HPDE6-E6E7 (cell line): ENCODE results near the gene UTF1.

ENCODE experiments used
- DNase-seq: peaks from one replicate; pipeline ENCODE4 v3.0.0; 2011; ENCODE audit warnings: missing footprints; ENCODE audit errors: extremely low spot score

The UTF1 gene, protein sequence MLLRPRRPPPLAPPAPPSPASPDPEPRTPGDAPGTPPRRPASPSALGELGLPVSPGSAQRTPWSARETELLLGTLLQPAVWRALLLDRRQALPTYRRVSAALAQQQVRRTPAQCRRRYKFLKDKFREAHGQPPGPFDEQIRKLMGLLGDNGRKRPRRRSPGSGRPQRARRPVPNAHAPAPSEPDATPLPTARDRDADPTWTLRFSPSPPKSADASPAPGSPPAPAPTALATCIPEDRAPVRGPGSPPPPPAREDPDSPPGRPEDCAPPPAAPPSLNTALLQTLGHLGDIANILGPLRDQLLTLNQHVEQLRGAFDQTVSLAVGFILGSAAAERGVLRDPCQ

DNA sequence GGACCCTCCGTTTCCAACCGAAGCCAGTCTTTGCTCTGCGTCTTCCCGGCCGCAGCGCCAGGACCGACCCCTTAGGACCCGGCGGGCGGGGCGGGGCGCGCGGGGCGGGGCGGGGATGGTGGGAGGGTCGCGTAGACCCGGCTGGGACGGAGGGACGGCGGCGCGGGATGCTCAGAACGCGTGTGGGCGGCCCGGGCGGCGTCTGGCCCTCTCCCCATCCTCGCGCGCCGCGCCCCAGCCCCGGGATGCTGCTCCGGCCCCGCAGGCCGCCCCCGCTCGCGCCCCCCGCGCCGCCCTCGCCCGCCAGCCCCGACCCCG, at the start of gene UTF1:
Gene UTF1 (plus strand): TSS at position 174 of the 318 bp plus-strand sequence. CDS start 72 bp downstream, at position 246.
- DNase-seq: no peak

DNA sequence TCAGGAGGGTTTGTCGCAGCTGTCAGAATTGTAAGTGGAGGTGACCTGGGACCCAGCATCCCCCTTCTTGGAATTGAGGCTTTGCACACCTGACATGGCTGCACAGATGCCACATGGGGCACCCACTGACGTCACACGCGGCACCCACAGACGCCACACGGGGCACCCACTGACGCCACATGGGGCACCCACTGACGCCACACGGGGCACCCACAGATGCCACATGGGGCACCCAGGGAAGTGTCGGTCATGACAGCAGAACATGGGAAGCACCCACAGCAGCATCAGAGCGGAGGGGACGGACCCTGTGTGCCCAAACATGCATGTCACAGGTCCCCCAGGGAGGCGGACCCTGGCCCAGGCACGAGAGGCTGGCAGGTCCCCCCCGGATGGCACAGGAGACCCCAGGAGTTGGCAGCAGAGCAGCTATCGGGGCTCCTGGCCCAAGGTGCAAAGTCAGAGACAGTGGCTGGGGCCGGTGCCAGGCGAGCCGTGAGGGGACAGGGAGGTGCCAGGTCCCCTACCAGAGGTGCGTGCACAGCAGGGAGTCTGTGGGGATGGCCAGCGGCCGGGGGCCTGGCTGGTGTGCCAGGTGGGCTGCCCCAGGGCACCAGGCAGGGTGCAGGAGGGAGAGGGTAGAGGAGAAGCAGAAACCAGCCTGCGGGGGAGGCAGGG, 48.9 kb upstream of the UTF1 start:
- DNase-seq: no peak

DNA sequence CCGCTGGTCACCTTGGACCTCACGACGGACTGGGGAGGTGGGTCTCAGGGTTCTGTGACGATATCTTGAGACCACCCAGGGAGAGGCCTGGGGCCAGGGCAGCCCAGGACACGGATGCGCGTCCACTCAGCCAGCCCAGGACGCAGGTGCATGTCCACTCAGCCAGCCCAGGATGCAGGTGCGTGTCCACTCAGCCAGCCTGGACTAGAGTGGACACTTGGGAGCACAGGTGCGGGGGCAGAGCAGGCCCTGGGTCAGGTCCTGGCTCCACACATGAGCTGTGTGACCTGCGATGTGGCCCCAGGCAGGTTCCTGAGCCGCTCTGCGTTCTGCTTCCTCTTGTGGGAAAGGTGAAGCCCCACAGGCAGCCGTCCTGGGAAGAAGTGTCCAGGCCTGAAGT, 47.8 kb upstream of the UTF1 start:
- DNase-seq: no peak

DNA sequence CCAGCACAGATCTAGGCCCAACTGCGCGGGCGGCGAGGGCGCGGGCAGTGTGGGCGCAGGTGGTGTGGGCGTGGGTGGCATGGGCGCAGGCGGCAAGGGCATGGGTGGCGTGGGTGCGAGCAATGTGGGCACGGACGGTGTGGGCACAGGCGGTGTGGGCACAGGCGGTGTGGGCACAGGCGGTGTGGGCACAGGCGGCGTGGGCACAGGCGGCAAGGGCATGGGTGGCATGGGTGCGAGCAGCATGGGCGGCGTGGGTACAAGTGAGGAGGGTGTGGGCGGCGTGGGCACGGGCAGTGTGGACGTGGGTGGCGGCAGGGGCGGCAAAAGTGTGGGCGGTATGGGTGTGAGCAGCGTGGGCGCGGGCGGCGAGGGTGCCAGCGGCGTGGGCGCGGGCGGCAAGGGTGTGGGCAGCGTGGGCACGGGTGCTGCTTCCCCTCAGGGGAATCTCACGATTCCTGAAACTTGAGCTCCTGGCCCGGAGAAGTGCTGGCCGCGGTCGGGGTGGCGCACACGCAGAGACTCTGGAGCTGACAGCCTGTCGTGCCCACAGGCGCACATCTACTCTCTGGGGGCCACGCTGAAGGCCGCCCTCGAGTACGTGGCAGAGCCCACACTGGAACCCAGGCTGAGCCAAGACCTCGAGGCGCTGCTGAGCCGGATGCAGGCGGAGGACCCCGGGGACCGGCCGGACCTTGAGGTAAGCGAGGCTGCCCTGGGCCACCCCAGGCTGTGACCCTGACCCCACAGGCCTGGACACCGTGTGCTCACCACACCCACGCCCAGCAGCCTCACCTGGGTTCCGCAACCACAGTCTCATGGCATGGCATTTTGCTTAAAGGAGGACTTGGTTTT, 47.0 kb upstream of the UTF1 start:
- no peak for DNase-seq

DNA sequence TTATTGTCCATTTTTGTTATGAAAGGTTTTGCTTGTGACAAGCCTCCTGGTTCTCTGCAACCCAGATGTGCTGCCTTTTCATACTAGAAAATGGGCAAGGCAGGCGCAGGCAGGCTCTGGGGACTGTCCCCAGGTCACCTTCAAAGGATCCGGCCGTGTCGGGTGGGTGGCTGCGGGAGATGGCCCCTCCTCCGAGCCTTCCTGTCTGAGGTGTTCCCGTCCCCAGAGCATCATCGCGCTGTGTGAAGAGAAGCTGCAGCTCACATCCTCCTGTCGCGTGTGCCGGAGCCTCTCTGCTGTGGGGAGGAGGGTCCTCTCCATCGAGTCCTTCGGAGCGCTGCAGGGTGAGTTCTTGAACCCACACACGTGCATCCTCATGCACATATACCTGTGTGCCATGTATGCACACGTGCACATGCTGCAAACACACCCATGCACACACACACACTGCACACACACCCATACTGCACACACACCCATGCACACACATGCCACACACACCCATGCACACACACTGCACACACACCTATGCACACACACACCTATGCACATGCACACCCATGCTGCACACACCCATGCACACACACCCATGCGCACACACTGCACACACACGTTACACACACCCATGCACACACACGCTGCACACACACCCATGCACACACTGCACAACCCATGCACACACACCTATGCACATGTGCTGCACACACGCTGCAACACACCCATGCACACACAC, 46.2 kb upstream of the UTF1 start:
- no peak for DNase-seq

DNA sequence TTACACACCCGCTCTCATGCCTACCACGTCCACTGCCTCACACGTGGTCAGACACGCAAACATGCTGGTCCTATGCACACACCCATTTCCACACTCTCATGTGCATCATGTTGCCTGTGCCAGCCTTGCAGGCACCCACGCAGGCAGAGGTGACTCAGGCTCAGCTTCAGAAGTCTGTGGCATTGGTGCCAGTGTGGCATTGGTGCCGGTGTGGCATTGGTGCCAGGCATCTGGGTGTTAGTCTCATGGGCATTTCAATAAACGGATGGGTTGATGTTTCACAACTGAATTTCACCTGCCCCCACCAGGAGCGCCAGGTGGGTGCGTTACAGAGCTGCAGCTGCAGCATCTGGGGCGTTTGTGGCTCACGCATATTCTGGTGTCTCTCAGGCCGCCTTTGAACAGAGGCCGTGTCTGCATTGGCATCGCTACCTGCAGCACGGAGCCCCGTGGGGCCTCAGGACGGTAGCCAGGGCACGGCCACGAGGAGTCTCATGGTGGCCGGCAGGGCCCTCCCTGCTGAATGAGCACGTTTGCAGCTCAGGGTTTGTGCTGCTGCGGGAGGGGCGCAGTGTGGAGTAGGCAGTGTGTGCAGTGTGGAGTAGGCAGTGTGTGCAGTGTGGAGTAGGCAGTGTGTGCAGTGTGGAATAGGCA, 45.3 kb upstream of the UTF1 start:
- no peak for DNase-seq

DNA sequence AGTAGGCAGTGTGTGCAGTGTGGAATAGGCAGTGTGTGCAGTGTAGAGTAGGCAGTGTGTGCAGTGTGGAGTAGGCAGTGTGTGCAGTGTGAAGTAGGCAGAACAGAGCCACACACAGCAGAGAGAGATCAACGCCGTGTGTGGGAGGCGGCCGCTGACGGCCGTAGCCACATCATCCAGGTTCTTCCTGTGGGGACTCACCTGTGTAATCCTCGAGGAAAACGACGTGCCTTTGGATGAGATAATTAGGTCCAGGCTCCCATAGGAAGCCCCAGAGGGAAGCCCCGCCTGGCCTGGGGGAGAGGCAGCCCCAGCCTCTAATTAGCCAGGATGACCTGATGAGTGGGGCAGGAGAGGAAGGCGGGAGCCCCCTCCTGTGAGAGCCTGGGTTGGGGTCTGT, 44.6 kb upstream of the UTF1 start:
- DNase-seq: no peak

DNA sequence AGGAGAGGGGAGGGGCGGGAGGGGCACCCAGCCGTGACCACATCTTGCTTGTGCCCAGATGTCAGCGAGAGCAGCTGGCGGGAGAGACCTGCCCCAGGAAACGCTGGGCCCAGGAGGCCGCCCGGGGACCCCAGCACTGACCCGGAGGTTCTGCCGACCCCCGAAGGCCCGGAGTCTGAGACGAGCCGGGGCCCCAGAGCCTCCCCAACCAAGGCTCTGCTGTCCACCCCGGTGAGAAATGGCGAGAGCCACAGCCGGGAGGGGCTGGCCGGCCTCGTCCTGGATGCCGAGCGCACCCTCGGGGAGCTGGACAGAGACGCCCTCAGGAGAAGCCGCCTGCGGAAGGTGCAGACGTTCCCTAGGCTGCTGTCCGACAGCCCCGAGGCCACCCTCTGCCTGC, 44.1 kb upstream of the UTF1 start:
- DNase-seq: no peak

DNA sequence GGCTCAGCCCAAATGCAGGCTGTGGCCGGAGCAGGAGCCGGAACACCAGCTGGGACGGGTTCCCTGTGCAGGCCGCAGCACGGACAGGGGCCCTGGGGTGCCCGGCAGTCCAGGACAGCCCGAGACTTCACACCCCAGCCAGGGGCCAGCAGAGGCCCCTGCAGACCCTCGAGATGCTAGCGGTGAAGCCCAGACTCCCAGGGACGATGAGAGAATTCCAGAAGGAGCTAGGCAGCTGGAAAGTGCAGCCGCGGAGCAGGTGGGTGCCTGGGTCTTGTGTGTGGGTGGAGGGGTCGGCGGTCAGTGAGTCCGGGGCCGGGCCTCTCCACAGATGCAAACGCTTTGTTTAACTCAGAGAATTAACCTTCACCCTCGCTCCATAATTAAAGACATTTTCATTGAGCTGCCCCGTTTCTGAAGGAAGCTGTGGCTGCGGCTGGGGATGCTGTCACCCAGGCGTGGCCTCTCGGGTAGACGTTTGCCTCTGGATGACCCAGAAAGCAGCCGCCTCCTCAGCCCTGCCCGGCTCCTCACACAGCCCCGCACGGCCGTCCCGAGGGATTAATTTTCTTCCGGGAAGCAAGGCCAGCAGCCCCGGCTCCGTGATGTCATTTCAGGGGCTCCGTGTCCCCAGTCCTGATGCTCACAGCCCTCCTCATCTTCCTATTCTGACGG, 43.5 kb upstream of the UTF1 start:
- no peak for DNase-seq

DNA sequence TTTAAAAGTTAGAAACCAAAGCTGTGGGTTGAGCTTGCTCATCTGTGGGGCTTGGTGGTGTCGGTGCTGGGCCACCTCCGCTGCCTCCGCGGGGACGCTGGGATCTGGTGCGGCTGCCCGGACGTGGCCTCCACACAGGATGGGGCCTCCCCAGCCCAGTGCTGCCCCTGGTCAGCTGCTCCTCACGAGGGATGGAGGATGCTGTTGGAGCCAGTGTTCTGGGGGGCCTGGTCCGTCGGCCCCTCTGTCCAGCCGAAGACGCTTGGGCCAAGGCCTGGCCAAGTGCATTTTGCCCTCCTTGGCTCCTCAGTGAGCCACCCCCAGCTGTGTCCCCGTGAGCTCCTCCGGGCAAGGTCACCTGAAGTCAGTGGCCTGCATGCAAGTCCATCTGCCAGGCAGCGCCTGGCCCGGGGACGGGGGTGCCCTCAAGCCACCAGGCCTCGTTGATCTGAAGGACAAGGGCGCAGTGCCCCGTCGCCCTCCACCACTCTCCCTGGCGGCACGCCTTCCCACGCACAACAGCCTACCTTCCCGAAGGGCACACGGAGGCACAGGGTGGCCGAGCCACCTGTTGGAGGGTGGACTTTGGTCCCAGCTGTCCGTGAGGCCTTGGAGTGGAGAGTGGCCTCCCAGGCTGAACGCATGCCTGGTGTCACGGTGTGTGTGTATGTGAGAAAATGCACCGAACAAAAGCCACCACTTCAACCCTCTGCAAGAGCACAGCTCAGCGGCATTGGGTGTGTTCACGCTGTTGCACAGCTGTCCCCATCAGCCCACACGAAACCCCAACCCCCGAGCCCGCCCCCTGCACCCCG, 42.7 kb upstream of the UTF1 start:
- no peak for DNase-seq

DNA sequence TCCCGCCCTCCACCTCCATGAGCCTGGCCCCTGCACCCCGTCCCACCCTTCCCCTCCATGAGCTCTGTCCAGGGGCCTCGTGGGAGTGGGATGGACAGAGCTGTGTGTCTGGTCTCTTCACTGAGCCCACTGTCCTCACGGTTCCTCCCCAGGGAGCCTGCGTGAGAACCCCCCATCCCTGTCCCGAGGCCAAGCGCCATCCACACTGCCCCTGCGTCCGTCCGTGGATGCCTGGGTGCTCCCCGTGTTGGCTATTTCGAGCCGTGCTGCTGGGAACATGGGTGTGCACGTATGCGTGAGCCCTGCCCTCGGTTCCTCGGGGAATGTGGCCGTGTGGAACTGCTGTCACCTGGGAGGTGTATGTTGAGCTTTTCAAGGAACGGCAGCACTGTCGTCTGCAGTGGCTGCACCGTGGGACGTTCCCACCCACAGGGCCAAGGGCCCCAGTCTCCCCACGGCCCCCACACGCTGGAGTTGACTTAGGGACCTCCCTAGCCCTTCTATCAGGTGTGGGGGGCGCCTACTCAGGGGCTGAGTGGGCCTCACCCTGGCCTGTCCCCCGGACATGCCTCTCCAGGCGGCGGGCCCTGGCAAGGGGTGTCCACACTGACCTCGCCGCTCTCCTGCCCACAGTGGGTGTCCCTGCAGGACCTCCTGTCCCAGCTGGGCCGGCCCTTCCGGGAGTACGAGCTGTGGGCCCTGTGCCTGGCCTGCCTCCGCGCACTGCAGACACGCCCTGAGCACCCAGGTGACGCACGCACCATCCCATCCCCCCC, 41.9 kb upstream of the UTF1 start:
- no peak for DNase-seq

DNA sequence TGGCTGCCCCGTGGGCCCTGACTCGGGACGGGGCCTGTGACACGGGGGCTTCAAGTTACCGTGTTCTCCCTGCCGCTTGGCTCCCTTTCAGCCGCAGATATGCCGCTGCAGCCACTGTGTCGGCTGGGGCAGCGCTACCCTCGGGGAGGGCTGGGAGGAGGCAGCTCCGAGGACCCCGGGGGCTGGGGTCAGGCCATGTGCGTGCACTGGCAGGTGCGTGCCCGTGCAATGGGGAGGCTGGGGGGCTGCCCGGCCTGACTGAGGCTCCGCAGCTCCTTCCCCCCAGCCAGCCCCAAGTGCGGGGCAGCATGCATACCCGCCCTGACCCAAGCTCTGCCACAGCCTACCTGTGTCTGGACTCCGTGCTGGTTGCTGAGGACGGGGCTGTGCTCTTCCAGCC, 40.8 kb upstream of the UTF1 start:
- DNase-seq: no peak

DNA sequence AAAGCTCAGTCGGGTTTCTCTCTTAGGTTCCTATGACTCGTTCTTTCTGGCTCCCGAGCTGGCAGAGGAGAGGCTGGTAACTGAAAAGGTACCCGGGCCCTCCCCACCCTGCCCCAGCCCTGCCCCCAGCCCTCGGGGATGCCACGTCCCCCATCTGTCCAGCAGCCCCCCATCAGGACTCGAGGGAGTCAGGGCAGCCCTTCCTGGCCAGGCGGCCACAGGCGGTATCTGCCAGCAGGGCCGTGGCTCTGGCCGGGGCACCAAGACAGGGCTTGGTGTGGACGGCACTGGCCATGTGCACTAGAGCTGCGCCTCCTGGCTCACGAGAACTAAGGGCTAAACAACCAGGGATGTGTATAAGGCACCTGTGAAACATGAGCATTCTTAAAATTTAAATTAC, 40.3 kb upstream of the UTF1 start:
- no peak for DNase-seq

DNA sequence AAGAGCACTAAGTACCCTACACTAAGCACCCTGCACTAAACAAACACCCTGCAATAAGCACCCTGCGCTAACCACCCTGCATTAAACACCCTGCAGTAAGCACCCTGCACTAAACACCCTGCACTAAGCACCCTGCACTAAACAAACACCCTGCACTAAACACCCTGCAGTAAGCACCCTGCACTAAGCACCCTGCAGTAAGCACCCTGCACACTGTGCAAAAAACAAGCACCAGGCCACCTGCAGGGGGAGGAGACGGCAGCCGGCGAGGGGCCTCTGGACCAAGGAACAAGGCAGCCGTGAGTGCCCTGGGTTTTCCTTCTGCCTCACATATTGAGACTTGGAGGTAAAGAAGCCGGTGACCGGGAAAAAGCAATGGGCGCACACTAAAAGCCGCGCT, 39.8 kb upstream of the UTF1 start:
- DNase-seq: no peak

DNA sequence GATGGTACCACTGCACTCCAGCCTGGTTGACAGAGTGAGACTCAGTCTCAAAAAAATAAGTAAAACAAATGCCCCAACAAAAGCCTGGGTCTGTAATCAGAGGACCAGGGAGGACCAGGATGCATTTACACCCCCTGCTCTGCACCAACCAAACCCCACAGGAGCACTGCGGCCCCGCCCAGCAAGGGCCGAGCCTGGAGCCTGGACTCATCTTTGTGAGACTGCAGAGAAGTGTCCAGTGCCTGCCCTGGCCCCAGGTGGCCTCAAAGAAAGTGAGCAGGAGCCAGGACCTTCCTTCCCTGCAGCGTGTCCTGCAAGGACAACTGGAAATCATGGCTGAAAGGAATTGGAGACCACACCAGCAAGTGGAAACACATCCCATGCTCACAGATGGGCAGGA, 38.4 kb upstream of the UTF1 start:
- no peak for DNase-seq

DNA sequence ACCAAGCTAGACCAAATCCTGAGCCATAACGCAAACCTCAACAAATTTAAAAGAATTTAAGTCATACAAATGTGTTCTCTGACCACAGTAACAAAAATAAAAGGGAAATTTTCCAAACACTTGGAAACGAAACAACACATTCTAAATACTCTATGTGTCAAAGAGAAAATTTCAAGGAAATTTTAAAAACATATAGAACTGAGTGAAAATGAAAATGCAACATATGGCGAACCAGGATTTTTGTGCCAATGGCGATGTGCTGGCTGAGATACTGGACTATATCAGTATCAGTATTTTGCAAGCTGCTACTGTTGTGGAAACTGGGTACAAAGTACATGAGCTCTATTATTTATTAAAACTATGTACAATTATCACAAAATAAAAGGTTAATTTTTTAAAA, 35.9 kb upstream of the UTF1 start:
- DNase-seq: no peak

DNA sequence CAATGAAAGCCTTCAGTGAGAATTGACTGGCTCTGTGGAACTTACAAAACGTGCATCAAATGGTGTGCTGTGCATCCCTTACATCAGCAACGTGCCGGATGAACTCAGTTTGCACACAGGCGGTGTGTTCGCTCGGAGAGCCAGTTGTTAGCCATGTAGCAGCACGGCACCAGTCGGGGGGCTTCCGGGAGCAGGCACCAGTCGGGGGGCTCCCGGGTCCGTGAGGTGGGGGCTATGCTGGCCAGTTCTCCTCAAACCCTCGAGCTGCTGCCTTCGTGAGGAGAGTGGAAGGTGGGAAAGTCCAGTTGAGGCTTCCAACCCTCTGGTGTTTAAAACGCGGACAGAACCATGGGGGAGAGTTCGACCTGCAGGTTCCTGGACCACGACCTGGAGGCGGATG, 34.9 kb upstream of the UTF1 start:
- no peak for DNase-seq

DNA sequence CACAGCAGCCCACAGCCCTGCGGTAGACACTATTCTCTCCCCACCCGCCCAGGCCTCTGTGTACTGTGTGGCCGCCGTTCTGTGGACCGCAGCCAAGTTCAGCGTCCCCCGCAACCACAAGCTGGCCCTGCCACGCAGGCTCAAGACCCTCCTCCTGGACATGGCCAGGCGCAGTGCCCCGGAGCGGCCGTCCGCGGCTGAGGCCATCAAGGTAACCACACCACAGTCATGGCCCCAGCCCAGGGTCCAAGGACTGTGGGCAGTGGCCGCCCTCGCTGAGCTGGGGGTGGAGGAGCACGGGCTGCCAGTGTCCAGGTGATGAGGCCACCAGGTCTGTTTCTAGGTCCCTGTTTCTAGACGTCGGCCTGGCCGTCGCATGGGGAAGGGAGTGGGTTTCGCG, 34.4 kb upstream of the UTF1 start:
- no peak for DNase-seq

DNA sequence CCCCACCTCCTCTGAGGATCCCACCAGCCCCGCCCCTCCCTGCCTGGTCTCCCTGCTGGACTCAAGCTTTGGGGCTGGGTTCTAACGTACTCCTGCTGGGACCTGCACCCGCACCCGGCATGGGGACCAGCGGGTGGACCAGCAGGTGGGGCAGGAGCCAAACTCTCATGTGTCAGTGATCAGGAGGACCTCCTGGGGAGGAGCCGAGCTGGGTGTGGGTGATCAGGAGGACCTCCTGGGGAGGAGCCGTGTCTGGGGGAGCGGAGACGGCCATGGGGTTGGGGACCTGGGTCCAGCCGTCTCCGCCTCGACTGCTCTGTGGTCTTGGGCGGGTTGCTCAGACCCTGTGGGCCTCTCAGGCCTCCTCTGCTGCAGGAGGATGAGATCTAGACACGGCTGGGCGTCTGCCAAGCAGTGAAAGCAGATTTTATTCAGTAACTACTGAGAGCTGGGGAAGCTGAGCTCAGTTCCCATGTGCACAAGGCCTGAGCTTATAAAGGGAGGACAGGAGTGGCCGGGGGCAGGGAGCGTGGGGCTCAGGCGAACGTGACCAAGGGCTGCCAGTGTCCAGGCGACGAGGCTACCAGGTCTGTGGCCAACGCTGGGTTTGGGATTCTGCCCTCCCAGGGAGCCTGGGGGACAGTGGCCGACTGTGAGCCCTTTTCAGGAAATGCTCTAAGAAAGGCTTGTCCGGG, 33.6 kb upstream of the UTF1 start:
- DNase-seq: no peak
